Panc1 (cell line): ENCODE results near the gene DUSP9. TPM values are rescaled to one million over a fixed set of nuclear protein-coding genes. Genes with fewer than 3 reads are reported as not detected.

Source experiments
- ATAC-seq: fragments of 200-7000 bp; cut with Tn5 transposase; 2 replicates; pipeline ENCODE4 v1.9.1; 2020; ENCODE audit warnings: mild to moderate bottlenecking, moderate library complexity
- BruUV-seq: library from RNA; stranded (reverse); fragments of 400-500 nt; replicated peaks from 2 replicates; lab custom pipeline; 2021; lab: Mats Ljungman, UMichigan
- CTCF ChIA-PET: fragments of 300-600 bp; sonication (Branson Sonifier 250); formaldehyde crosslinking; loops from one replicate; lab custom pipeline; 2022; ENCODE audit warnings: antibody characterized with exemption; lab: Charles Lee
- POLR2A ChIA-PET: fragments of 300-600 bp; sonication (Branson Sonifier 250); formaldehyde crosslinking; loops from one replicate; lab custom pipeline; 2022; ENCODE audit warnings: antibody characterized with exemption; lab: Charles Lee
- DNase-seq: peaks from one replicate; pipeline ENCODE4 v3.0.0-alpha.2; 2010; ENCODE audit warnings: low read depth, low spot score
- H3K27ac ChIP-seq: 2 replicates; pipeline ENCODE4 v1.5.1; 2011; ENCODE audit warnings: mild to moderate bottlenecking, low read length, inconsistent platforms
- H3K27me3 ChIP-seq: fragments of 200-500 bp; sonication (Bioruptor generic); 2 replicates; pipeline ENCODE4 v1.6.0; 2014; ENCODE audit warnings: low read length, inconsistent platforms; ENCODE audit not compliant: control insufficient read depth, insufficient read depth
- H3K36me3 ChIP-seq: fragments of 200-500 bp; sonication (Bioruptor generic); 2 replicates; pipeline ENCODE4 v1.5.1; 2014; ENCODE audit warnings: inconsistent platforms, mild to moderate bottlenecking, low read length, moderate library complexity; ENCODE audit not compliant: control insufficient read depth, insufficient read depth
- H3K4me1 ChIP-seq: 2 replicates; pipeline ENCODE4 v1.5.1; 2011; ENCODE audit warnings: inconsistent platforms, mild to moderate bottlenecking, low read length, moderate library complexity; ENCODE audit not compliant: control insufficient read depth, insufficient read depth
- H3K4me3 ChIP-seq, 2 experiments: 2 replicates each; pipeline ENCODE4 v1.5.1; 2011 to 2012; ENCODE audit warnings: low read depth in 2 of 2, low read length in 2 of 2, mild to moderate bottlenecking in 2 of 2, inconsistent platforms in 1 of 2, moderate library complexity in 1 of 2
- H3K9me3 ChIP-seq: fragments of 200-500 bp; sonication (Bioruptor generic); 2 replicates; pipeline ENCODE4 v1.5.1; 2014; ENCODE audit warnings: low read depth, mild to moderate bottlenecking, inconsistent platforms, low read length, moderate library complexity; ENCODE audit not compliant: control insufficient read depth, insufficient read depth
- CTCF ChIP-seq: fragments of 450-650 bp; IDR thresholded peaks from 2 replicates; pipeline ENCODE4 v1.5.1; 2017; ENCODE audit warnings: mild to moderate bottlenecking
- POLR2AphosphoS5 ChIP-seq: IDR thresholded peaks from 2 replicates; pipeline ENCODE4 v1.6.1; 2012; ENCODE audit warnings: mild to moderate bottlenecking, low read depth, low read length, moderate library complexity
- REST ChIP-seq, 2 experiments: IDR thresholded peaks; 2 replicates each; pipeline ENCODE4 v1.6.1; 2011 to 2012; ENCODE audit warnings: low read depth in 2 of 2, control low read depth in 1 of 2, low read length in 1 of 2, mild to moderate bottlenecking in 1 of 2, moderate library complexity in 1 of 2; ENCODE audit not compliant: insufficient read depth in 1 of 2
- SIN3A ChIP-seq: IDR thresholded peaks from 2 replicates; pipeline ENCODE4 v1.6.1; 2012; ENCODE audit warnings: low read depth, mild to moderate bottlenecking, low read length, moderate library complexity, borderline replicate concordance; ENCODE audit not compliant: insufficient read depth
- TCF7L2 ChIP-seq: IDR thresholded peaks from 2 replicates; pipeline ENCODE4 v1.6.1; 2011; ENCODE audit warnings: mild to moderate bottlenecking, low read depth, low read length, inconsistent platforms
- in situ Hi-C: cut with HindIII; loops from 2 replicates; pipeline ENCODE4 v1.10.0; 2016; ENCODE audit warnings: low sequenced_read_pairs, low pct_unique_long_range_greater_than_20kb
- intact Hi-C: fragments of 100-400 bp; cut with micrococcal nuclease; formaldehyde crosslinking; loops from one replicate; pipeline ENCODE4 v1.10.0; 2022; ENCODE audit not compliant: unreplicated experiment
- total RNA-seq: library from RNA; stranded (reverse); gene quantifications from one replicate; pipeline ENCODE4 v1.2.1, GENCODE V29; 2021; ENCODE audit not compliant: unreplicated experiment

The DUSP9 gene
- total RNA-seq, 1 experiment from 2014 or later: 7.1 TPM

- in situ Hi-C loops (no loop called here), intact Hi-C loops (no loop called here)
- H3K9me3 ChIP-seq: no peaks in the 10 kb centered on the region
- TF ChIP-seq TCF7L2: no peak
- no peak for TF ChIP-seq CTCF
- TF ChIP-seq POLR2AphosphoS5: no peak
- no peak for TF ChIP-seq REST (IDR thresholded peaks at IDR 0.05; ENCODE audit: insufficient read depth in 1 of 2, low read depth in 2 of 2, low read length in 1 of 2)
- no peak for TF ChIP-seq SIN3A
- DNase-seq (no peak), ATAC-seq (no peak)
- POLR2A ChIA-PET: no interaction called here
- no TSS peak for BruUV-seq
- CTCF ChIA-PET: no interaction called here
- H3K4me1 ChIP-seq: no peaks in the 10 kb centered on the region
- H3K4me3 ChIP-seq: no peak overlapping the region
- H3K36me3 ChIP-seq: no peaks in the 10 kb centered on the region
- H3K27me3 ChIP-seq: no peaks in the 10 kb centered on the region
- H3K27ac ChIP-seq: no peak overlapping the region
These were observed 19.9 kb upstream of the DUSP9 start for GRCh38 chrX:153626863-153627674.

- Histone ChIP-seq H3K4me1 (no peaks in the 10 kb centered on the region), H3K27me3 (no peaks in the 10 kb centered on the region), H3K4me3 (no peak overlapping the region), H3K27ac (no peak overlapping the region), H3K36me3 (no peaks in the 10 kb centered on the region), H3K9me3 (no peaks in the 10 kb centered on the region)
- in situ Hi-C loops (no loop called here), intact Hi-C loops (no loop called here)
- BruUV-seq: no TSS peak
- ATAC-seq: no peak
- no peak for DNase-seq
- CTCF ChIA-PET: no interaction called here
- POLR2A ChIA-PET: no interaction called here
- TF ChIP-seq REST (IDR thresholded peaks at IDR 0.05; ENCODE audit: insufficient read depth in 1 of 2, low read depth in 2 of 2, low read length in 1 of 2): no peak
- TF ChIP-seq TCF7L2: no peak
- no peak for TF ChIP-seq CTCF
- no peak for TF ChIP-seq POLR2AphosphoS5
- no peak for TF ChIP-seq SIN3A
These were observed 19.3 kb upstream of the DUSP9 start for GRCh38 chrX:153627675-153628111.
